NCI-H526 treated with DMSO at 0.1 percent for 48 hours (cell line): ENCODE data around the gene KIF20A.
"Not testable (repeated sequence)": the region's sequence is repeated elsewhere in the genome, so short reads cannot be mapped to it uniquely, and the experiment has no call there.

Experiments used
- DNase-seq: peaks from one replicate; lab custom pipeline; 2025; lab: John Stamatoyannopoulos, UW

Gene KIF20A

GRCh38 chr5:138178516-138179276 is at the start of gene KIF20A, which contains the start of gene BRD8:
Gene KIF20A, plus strand, starts transcription at chr5:138179112. Its CDS starts 569 bp downstream, at chr5:138179681.
Gene BRD8, minus strand, starts transcription at chr5:138178630. Its CDS starts 16 bp downstream, at chr5:138178614.
- peak; percentile 98 for DNase-seq

DNA sequence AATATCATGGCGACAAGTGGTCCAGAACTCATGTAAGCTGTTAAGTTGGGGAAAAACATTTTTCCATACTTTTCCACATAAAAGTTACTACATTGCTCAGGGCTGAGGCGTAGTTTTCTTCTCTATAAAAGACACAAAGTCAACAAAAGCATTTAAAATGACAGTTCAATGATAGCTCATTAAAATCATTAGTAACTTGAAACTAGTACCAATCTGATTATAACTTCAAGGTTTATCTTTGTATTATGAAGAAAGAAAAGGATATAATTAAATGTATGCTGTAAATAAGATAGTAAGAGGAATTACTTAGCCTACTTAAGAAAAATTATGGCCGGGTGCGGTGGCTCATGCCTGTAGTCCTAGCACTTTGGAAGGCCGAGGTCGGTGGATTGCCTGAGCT is 49.6 kb upstream of the KIF20A start:
- no peak for DNase-seq

- no peak for DNase-seq
Measured at GRCh38 chr5:138132543-138132942, 46.4 kb upstream of the KIF20A start.

- DNase-seq, result peak; percentile 71
Measured at GRCh38 chr5:138138949-138139780, 39.7 kb upstream of the KIF20A start, which contains the start of gene NME5. Gene NME5, minus strand, starts transcription at chr5:138139428. Its CDS starts 648 bp downstream, at chr5:138138780.

DNA sequence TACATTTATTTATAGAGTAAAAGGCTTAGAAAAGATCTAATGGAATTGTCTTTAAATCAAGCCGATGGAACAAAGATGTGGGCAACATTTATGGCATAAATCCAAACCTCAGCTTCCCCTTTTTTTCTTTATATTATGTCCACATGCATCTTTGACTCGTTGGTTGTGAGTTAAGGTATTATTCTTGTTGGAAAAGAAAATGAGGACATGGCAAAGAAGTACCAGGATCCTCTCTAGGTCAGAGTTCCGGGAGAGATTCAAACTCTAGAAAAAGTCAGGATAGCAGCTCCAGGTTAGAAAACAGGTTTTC is 39.2 kb upstream of the KIF20A start:
- no peak for DNase-seq

DNA sequence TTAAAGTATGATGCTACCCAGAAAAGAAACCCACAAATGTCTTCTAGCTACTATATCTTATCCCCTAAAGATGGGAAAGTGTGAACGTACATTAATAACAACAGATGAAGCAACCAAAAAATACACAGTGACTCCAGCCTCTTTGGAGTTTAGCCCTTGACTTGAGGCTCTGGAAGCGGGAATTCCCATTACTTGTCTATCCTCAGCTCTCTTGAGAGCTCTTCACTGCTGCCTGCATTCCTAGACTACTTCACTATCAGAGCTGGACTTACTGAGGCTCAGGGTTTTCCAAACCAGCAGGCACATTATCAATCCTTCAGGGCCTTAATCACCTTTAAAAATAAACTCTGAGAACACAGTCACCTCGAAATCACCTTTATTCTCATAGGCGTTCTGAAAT is 38.6 kb upstream of the KIF20A start:
- DNase-seq, result no peak

DNA sequence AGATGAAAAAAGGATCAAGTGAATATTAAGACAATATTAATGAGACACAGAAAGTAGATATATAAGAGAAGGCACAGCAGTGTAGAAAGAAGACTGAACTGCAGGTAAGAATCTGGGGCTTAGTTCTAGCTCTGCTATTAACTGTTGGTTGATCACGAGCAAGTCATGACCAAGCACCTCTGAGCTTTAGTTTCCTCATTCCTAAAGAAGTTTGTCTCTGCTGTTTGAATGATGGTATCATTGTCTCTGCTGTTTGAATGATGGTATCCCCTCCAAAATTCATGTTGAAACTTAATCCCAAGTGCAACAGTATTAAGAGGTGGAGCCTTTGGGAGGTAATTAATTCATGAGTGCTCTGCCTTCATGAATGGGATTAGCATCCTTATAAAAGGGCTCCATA is 37.2 kb upstream of the KIF20A start:
- no peak for DNase-seq

DNA sequence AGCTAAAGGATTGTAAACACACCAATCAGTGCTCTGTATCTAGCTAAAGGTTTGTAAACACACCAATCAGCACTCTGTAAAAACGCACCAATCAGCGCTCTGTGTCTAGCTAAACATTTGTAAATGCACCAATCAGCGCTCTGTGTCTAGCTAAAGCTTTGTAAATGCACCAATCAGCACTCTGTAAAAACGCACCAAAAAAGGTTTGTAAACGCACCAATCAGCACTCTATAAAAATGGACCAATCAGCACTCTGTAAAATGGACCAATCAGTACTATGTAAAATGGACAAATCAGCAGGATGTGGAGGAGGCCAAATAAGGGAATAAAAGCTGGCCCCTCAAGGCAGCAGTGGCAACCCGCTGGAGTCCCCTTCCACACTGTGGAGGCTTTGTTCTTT is 35.3 kb upstream of the KIF20A start:
- not testable (repeated sequence) for DNase-seq

- no peak for DNase-seq
Measured at GRCh38 chr5:138148811-138149210, 30.1 kb upstream of the KIF20A start.

DNA sequence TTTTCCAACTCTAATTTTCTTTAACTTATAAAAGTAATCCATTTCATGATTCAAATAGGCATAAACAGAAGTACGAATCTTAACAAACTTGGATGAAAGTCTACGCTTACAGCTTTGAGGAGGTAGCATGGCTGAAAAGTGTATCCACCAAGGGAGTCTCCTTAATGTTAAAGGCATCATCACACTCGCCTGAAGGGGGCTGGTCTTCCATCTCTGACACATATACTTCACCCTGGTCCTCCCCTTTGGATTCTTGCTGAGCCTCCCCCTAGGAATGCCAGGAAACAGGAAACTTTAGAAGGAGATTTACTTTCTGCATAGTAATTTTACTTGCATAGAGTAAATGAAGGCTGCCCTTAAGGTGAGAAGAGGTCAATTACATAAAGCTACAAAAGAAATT is 29.4 kb upstream of the KIF20A start:
- DNase-seq, result no peak

- not testable (repeated sequence) for DNase-seq
Measured at GRCh38 chr5:138155977-138156376, 22.9 kb upstream of the KIF20A start.

DNA sequence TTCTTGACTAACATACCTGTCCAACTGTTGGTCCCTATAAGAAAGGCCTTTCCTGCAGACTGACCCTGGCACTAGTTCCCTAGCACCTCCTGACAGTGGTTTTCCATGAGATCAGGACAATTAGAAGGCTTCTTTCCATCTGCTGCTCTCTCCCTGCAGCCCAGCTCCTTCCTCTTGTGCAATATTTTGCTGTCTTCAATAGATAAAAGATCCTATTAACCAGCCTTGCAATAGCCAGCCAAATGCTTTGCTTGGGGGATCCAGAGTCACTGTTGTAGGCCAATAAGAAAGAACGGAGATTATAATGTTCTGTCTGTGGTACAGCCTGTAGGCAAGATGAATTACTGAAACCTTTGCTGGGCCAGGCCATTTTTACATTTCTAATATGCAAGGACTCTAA is 21.3 kb upstream of the KIF20A start:
- DNase-seq, result no peak

GRCh38 chr5:138159666-138160065 is 19.2 kb upstream of the KIF20A start:
- no peak for DNase-seq

GRCh38 chr5:138160706-138161105 is 18.2 kb upstream of the KIF20A start:
- DNase-seq, result no peak

DNA sequence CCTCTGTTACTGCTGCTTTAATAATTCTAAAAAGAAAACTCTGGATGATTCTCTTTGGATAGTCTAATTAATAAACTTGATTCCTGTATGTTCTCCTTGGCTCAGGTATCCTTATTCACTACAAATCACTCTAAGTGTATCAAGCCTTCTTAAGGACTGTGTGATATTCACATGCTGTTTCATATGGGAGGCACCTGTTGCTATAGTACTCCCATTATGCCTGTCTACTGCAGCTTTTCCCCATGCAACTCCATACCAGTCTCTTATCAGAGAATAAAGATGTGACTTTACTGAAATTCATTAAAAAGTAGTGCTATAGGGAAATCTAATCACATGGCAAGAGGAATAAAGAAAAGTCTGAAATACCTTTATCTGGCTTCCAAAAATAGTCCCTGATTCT is 15.2 kb upstream of the KIF20A start:
- DNase-seq, result no peak

- DNase-seq, result no peak
Measured at GRCh38 chr5:138169124-138169523, 9.8 kb upstream of the KIF20A start.

- DNase-seq, result no peak
Measured at GRCh38 chr5:138170299-138170698, 8.6 kb upstream of the KIF20A start.

- peak; percentile 8 for DNase-seq
Measured at GRCh38 chr5:138177941-138178515, 884 bp upstream of the KIF20A start.

GRCh38 chr5:138179277-138179857 is 455 bp downstream of the KIF20A start:
- DNase-seq, result no peak

- peak; percentile 60 for DNase-seq
Measured at GRCh38 chr5:138180183-138180782, 1.4 kb downstream of the KIF20A start.

GRCh38 chr5:138180841-138181240 is 1.9 kb downstream of the KIF20A start:
- no peak for DNase-seq

GRCh38 chr5:138182808-138183207 is 3.9 kb downstream of the KIF20A start:
- DNase-seq, result no peak
